WTC11 (cell line): ENCODE results near the gene KMT2A. TPM values are rescaled to one million over a fixed set of nuclear protein-coding genes. Genes with fewer than 3 reads are reported as not detected.

ENCODE experiments used
- ATAC-seq: fragments of 200-7000 bp; cut with Tn5 transposase; 2 replicates; pipeline ENCODE4 v1.10.0; 2021; ENCODE audit warnings: mild to moderate bottlenecking, moderate library complexity
- CTCF ChIA-PET: fragments of 300-600 bp; sonication (Branson Sonifier 250); formaldehyde crosslinking; loops from one replicate; lab custom pipeline; 2021; ENCODE audit warnings: antibody characterized with exemption; lab: Charles Lee
- POLR2A ChIA-PET: fragments of 350-600 bp; sonication (Branson Sonifier 250); formaldehyde crosslinking; loops from one replicate; lab custom pipeline; 2021; ENCODE audit warnings: antibody characterized with exemption; lab: Charles Lee
- DNase-seq: peaks from one replicate; pipeline ENCODE4 v3.0.0; 2021; ENCODE audit warnings: low spot score
- H3K27ac Mint-ChIP-seq: 2 replicates; pipeline ENCODE4 v1.8.0; 2021; ENCODE audit warnings: mixed read lengths
- H3K27me3 Mint-ChIP-seq: 2 replicates; pipeline ENCODE4 v1.8.0; 2021; ENCODE audit warnings: low read depth, mild to moderate bottlenecking, moderate library complexity, mixed read lengths
- H3K36me3 Mint-ChIP-seq: 2 replicates; pipeline ENCODE4 v1.8.0; 2021; ENCODE audit warnings: mixed read lengths
- H3K4me1 Mint-ChIP-seq: 2 replicates; pipeline ENCODE4 v1.8.0; 2022; ENCODE audit warnings: mixed read lengths
- H3K4me3 Mint-ChIP-seq: 2 replicates; pipeline ENCODE4 v1.8.0; 2021; ENCODE audit warnings: mild to moderate bottlenecking, moderate library complexity, mixed read lengths
- H3K9me3 Mint-ChIP-seq: 2 replicates; pipeline ENCODE4 v1.8.0; 2021; ENCODE audit warnings: mixed read lengths
- ATF6 ChIP-seq: sonication (generic); formaldehyde crosslinking; IDR thresholded peaks from 2 replicates; pipeline ENCODE4 v1.8.1; 2023; ENCODE audit warnings: mild to moderate bottlenecking, missing genetic modification reagents
- CREB1 ChIP-seq: sonication (generic); formaldehyde crosslinking; IDR thresholded peaks from 2 replicates; pipeline ENCODE4 v1.8.0; 2023; ENCODE audit warnings: mild to moderate bottlenecking, missing genetic modification reagents
- ELF4 ChIP-seq: sonication (generic); formaldehyde crosslinking; IDR thresholded peaks from 2 replicates; pipeline ENCODE4 v1.8.1; 2022; ENCODE audit warnings: low read depth, mild to moderate bottlenecking, moderate library complexity, missing genetic modification reagents
- EMX1 ChIP-seq: fragments of 250-450 bp; sonication (Bioruptor Pico); IDR thresholded peaks from 2 replicates; pipeline ENCODE4 v1.8.0; 2021; ENCODE audit warnings: mild to moderate bottlenecking
- IRF1 ChIP-seq: sonication (generic); formaldehyde crosslinking; IDR thresholded peaks from 2 replicates; pipeline ENCODE4 v1.8.0; 2023; ENCODE audit warnings: missing genetic modification reagents
- JAZF1 ChIP-seq: fragments of 250-450 bp; sonication (Bioruptor Pico); IDR thresholded peaks from 2 replicates; pipeline ENCODE4 v1.9.0; 2021; ENCODE audit warnings: moderate library complexity, mild to moderate bottlenecking, inconsistent platforms
- MAX ChIP-seq: sonication (generic); formaldehyde crosslinking; IDR thresholded peaks from 2 replicates; pipeline ENCODE4 v1.8.0; 2022; ENCODE audit warnings: mild to moderate bottlenecking, missing genetic modification reagents
- MLX ChIP-seq: sonication (generic); formaldehyde crosslinking; IDR thresholded peaks from 2 replicates; pipeline ENCODE4 v1.8.1; 2023; ENCODE audit warnings: mild to moderate bottlenecking, missing genetic modification reagents, moderate library complexity
- RORB ChIP-seq: fragments of 250-450 bp; sonication (Bioruptor Pico); IDR thresholded peaks from 2 replicates; pipeline ENCODE4 v1.9.0; 2021; ENCODE audit warnings: mild to moderate bottlenecking
- TCF7 ChIP-seq: sonication (generic); formaldehyde crosslinking; IDR thresholded peaks from 2 replicates; pipeline ENCODE4 v1.8.0; 2022; ENCODE audit warnings: mild to moderate bottlenecking, low read depth, missing genetic modification reagents, moderate library complexity
- USF1 ChIP-seq: sonication (generic); formaldehyde crosslinking; IDR thresholded peaks from 2 replicates; pipeline ENCODE4 v1.8.0; 2022; ENCODE audit warnings: mild to moderate bottlenecking, missing genetic modification reagents
- USF2 ChIP-seq: sonication (generic); formaldehyde crosslinking; IDR thresholded peaks from 2 replicates; pipeline ENCODE4 v1.8.1; 2023; ENCODE audit warnings: mild to moderate bottlenecking, missing genetic modification reagents, moderate library complexity
- ZBTB43 ChIP-seq: sonication (generic); formaldehyde crosslinking; IDR thresholded peaks from 2 replicates; pipeline ENCODE4 v1.8.1; 2023; ENCODE audit warnings: mild to moderate bottlenecking, missing genetic modification reagents
- ZNF263 ChIP-seq: sonication (generic); formaldehyde crosslinking; IDR thresholded peaks from 2 replicates; pipeline ENCODE4 v1.8.1; 2022; ENCODE audit warnings: low read depth, mild to moderate bottlenecking, moderate library complexity, missing genetic modification reagents
- ZNF425 ChIP-seq: fragments of 250-450 bp; sonication (Bioruptor Pico); conservative IDR thresholded peaks from 2 replicates; pipeline ENCODE4 v1.9.0; 2021; ENCODE audit warnings: mild to moderate bottlenecking
- total RNA-seq: library from RNA; stranded (reverse); gene quantifications from 3 replicates; pipeline ENCODE4 v1.2.3, GENCODE V29; 2021

The KMT2A gene
- total RNA-seq, 1 experiment from 2014 or later, result 59.1 TPM

- no peak for TF ChIP-seq ZBTB43 (CRISPR knock-in tag)
- TF ChIP-seq TCF7, result no peak
Measured at GRCh38 chr11:118524356-118524755, 88.1 kb downstream of the KMT2A start (continued).

- Mint-ChIP-seq H3K36me3 (peaks cover 36% of the 10 kb centered on the region), H3K27me3 (no peaks in the 10 kb centered on the region; the same call in 1 of the 2 replicates)
Measured at GRCh38 chr11:118524757-118525470, 88.6 kb downstream of the KMT2A start.

GRCh38 chr11:118526688-118527087, 90.4 kb downstream of the KMT2A start:
- Mint-ChIP-seq H3K36me3 (peaks cover 19% of the 10 kb centered on the region), H3K27me3 (peaks cover 3% of the 10 kb centered on the region; the same call in 1 of the 2 replicates), H3K9me3 (no peaks in the 10 kb centered on the region), H3K27ac (no peak overlapping the region; the same call in 1 of the 2 replicates), H3K4me1 (peaks cover 29% of the 10 kb centered on the region)
- ATAC-seq (no peak), DNase-seq (no peak)
- ChIA-PET CTCF (interaction anchor here (0.8 kb wide), 1 partner anchor 231 kb away, joined by 3 read pairs; no protein-coding TSS in a partner anchor), POLR2A (no interaction called here)
- TF ChIP-seq ZNF263 (CRISPR knock-in tag) (no peak), IRF1 (CRISPR knock-in tag) (no peak), MLX (CRISPR knock-in tag) (no peak), ELF4 (CRISPR knock-in tag) (no peak), RORB (no peak), JAZF1 (CRISPR knock-in tag) (no peak), ZNF425 (CRISPR knock-in tag) (no peak), EMX1 (CRISPR knock-in tag) (no peak), MAX (CRISPR knock-in tag) (no peak)
- TF ChIP-seq, all 79 proteins: peak for 0
- H3K4me3 Mint-ChIP-seq, result no peak overlapping the region

More at GRCh38 chr11:118524757-118525470, 88.6 kb downstream of the KMT2A start:
- Mint-ChIP-seq H3K27ac (no peak overlapping the region), H3K4me3 (no peak overlapping the region), H3K4me1 (peaks cover 25% of the 10 kb centered on the region), H3K9me3 (no peaks in the 10 kb centered on the region)
- TF ChIP-seq USF1 (no peak), EMX1 (CRISPR knock-in tag) (no peak), ATF6 (no peak), CREB1 (CRISPR knock-in tag) (no peak), USF2 (CRISPR knock-in tag) (no peak)
- ATAC-seq (no peak), DNase-seq (no peak)
- ChIA-PET POLR2A (no interaction called here), CTCF (no interaction called here)
